ENCODE data around the gene DUSP12. TPM values are rescaled to one million over a fixed set of nuclear protein-coding genes. Genes with fewer than 3 reads are reported as not detected.

DUSP12 gene
- total and polyA plus RNA-seq, 10 donors: 17.9 to 39.9 (median 23.3) TPM

- DNase-seq: no peak
- TF ChIP-seq, protein P1, sequence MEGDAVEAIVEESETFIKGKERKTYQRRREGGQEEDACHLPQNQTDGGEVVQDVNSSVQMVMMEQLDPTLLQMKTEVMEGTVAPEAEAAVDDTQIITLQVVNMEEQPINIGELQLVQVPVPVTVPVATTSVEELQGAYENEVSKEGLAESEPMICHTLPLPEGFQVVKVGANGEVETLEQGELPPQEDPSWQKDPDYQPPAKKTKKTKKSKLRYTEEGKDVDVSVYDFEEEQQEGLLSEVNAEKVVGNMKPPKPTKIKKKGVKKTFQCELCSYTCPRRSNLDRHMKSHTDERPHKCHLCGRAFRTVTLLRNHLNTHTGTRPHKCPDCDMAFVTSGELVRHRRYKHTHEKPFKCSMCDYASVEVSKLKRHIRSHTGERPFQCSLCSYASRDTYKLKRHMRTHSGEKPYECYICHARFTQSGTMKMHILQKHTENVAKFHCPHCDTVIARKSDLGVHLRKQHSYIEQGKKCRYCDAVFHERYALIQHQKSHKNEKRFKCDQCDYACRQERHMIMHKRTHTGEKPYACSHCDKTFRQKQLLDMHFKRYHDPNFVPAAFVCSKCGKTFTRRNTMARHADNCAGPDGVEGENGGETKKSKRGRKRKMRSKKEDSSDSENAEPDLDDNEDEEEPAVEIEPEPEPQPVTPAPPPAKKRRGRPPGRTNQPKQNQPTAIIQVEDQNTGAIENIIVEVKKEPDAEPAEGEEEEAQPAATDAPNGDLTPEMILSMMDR (IDR thresholded peaks at IDR 0.05 in 8 of 11, conservative IDR thresholded peaks at IDR 0.05 in 3 of 11): no peak
- TF ChIP-seq POLR2A (IDR thresholded peaks at IDR 0.05): no peak
- no peak for TF ChIP-seq POLR2AphosphoS5 (IDR thresholded peaks at IDR 0.05)
- H3K36me3 ChIP-seq: no peaks in the 10 kb centered on the region
- no peaks in the 10 kb centered on the region for H3K9me3 ChIP-seq
- intact Hi-C loops (cut with DNase I; ENCODE audit: low total_unique reads): loop anchor here (10.0 kb wide), 1 partner anchor 178 kb away; no protein-coding TSS in a partner anchor
- H3K4me3 ChIP-seq: no peak overlapping the region
- H3K27me3 ChIP-seq (replicated peaks in 1 of 7): peaks cover 0 to 5% (median 0%) of the 10 kb centered on the region in 7 donors
- H3K4me1 ChIP-seq: peaks cover 12 to 41% (median 35%) of the 10 kb centered on the region in 6 donors
- H3K27ac ChIP-seq: no peak overlapping the region
- WGBS, 5 donors: 73 to 88% (median 87%) methylated on average over 5 to 9 of the region's 9 CpGs
Observed at GRCh38 chr1:161743231-161743630, 6.4 kb upstream of the DUSP12 start.

GRCh38 chr1:161747801-161748200, 1.8 kb upstream of the DUSP12 start:
- WGBS, 5 donors: 59 to 69% (median 64%) methylated on average over 6 of the region's 6 CpGs

DNA sequence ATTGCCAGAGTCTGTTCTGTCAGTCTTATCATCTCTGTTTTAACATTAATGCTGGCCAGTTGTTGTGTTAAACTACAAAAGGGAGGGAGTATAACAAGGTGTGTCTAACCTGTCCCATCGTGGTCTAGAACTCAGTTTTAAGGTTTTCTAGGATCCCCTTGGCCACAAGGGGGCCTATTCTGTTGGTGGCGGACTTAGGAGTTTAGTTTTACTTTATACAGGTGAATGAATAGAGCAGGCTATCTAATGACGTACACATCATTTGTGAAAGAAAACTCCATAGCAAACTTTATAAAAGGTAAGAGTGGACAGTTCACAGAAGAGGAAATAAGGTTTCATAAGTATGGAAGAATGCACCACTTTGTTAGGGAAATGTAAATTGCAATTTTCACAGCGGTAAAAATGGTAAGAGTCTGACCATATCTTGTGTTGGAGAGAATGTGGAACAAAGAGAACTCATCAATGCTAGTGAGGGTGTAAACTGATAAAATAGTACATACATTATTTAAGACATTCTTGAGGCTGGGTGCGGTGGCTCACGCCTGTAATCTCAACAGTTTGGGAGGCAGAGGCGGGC, 14.0 kb downstream of the DUSP12 start:
- TF ChIP-seq POLR2A (IDR thresholded peaks at IDR 0.05): no peak
- TF ChIP-seq, protein P1 (IDR thresholded peaks at IDR 0.05 in 8 of 11, conservative IDR thresholded peaks at IDR 0.05 in 3 of 11): peak in 10 of 11 experiments; percentile 17 to 69 (median 56)
- Histone ChIP-seq H3K27me3 (replicated peaks in 1 of 7) (no peaks in the 10 kb centered on the region), H3K9me3 (no peaks in the 10 kb centered on the region), H3K4me1 (peaks cover 16 to 40% (median 27%) of the 10 kb centered on the region in 6 donors), H3K27ac (no peak overlapping the region), H3K4me3 (no peak overlapping the region), H3K36me3 (peaks cover 0 to 17% (median 9%) of the 10 kb centered on the region in 6 donors)
- intact Hi-C loops (cut with DNase I; ENCODE audit: low total_unique reads): no loop called here
- 60 to 76% (median 73%) methylated on average over 7 of the region's 7 CpGs for WGBS, 5 donors
- DNase-seq: no peak

More at GRCh38 chr1:161747801-161748200, 1.8 kb upstream of the DUSP12 start:
- H3K36me3 ChIP-seq: peaks cover 0 to 18% (median 13%) of the 10 kb centered on the region in 6 donors
- intact Hi-C loops (cut with DNase I; ENCODE audit: low total_unique reads): loop anchor here (10.0 kb wide), 1 partner anchor 183 kb away; no protein-coding TSS in a partner anchor
- DNase-seq: no peak
- H3K4me1 ChIP-seq: peaks cover 8 to 47% (median 26%) of the 10 kb centered on the region in 6 donors
- peaks cover 0 to 5% (median 0%) of the 10 kb centered on the region in 7 donors for H3K27me3 ChIP-seq (replicated peaks in 1 of 7)
- TF ChIP-seq POLR2A (IDR thresholded peaks at IDR 0.05): no peak
- no peak for TF ChIP-seq POLR2AphosphoS5 (IDR thresholded peaks at IDR 0.05)
- TF ChIP-seq, protein P1 (IDR thresholded peaks at IDR 0.05 in 8 of 11, conservative IDR thresholded peaks at IDR 0.05 in 3 of 11): no peak
- H3K9me3 ChIP-seq: no peaks in the 10 kb centered on the region
- H3K4me3 ChIP-seq: no peak overlapping the region
- no peak overlapping the region for H3K27ac ChIP-seq

GRCh38 chr1:161766102-161766981, 16.8 kb downstream of the DUSP12 start, which contains the start of gene ATF6:
Gene ATF6 (plus strand): TSS chr1:161766320. CDS start chr1:161766361, 41 bp downstream.
- H3K4me3 ChIP-seq: peak within 1 kb of the TSS; percentile 71 to 90 (median 76)
- no peaks in the 10 kb centered on the region for H3K9me3 ChIP-seq
- no peaks in the 10 kb centered on the region for H3K36me3 ChIP-seq
- WGBS, 5 donors: 0 to 1% (median 0%) methylated on average over 32 to 35 of the region's 35 CpGs
- TF ChIP-seq POLR2AphosphoS5 (IDR thresholded peaks at IDR 0.05) (peak; percentile 59 to 95 (median 85)), POLR2A (IDR thresholded peaks at IDR 0.05) (peak in 1 of 3 donors; percentile 52)
- TF ChIP-seq, protein P1 (IDR thresholded peaks at IDR 0.05 in 8 of 11, conservative IDR thresholded peaks at IDR 0.05 in 3 of 11): peak in 1 of 11 experiments; percentile 10
- H3K27me3 ChIP-seq (replicated peaks in 1 of 7): no peaks in the 10 kb centered on the region
- peak; percentile 92 for DNase-seq
- peaks cover 21 to 68% (median 54%) of the 10 kb centered on the region in 6 donors for H3K4me1 ChIP-seq
- intact Hi-C loops (cut with DNase I; ENCODE audit: low total_unique reads): no loop called here
- H3K27ac ChIP-seq: peak within 1 kb of the TSS; percentile 74 to 94 (median 90)

Measured in spleen (tissue), 11 donors.